Cardiac fibroblast (primary cell): ENCODE results near the gene DNAJC12.
"Not testable (repeated sequence)": the region's sequence is repeated elsewhere in the genome, so short reads cannot be mapped to it uniquely, and the experiment has no call there.

ENCODE experiments used
- DNase-seq, 2 donors: peaks; one replicate each; pipeline versions ENCODE4 v3.0.0 to v3.0.0-alpha.2; 2010; ENCODE audit warnings: low read depth in 2 of 2
- H3K4me3 ChIP-seq, 2 donors: replicated peaks in 1 of 2; 1 replicate in 1 of 2; 2 replicates in 1 of 2; pipeline ENCODE4 v1.5.1; 2011; ENCODE audit warnings: low read depth in 2 of 2, low read length in 2 of 2, mild to moderate bottlenecking in 2 of 2, moderate library complexity in 1 of 2
- CTCF ChIP-seq: IDR thresholded peaks from one replicate; pipeline ENCODE4 v1.5.1; 2011; ENCODE audit warnings: low read depth, mild to moderate bottlenecking, low read length, inconsistent platforms

Gene DNAJC12

GRCh38 chr10:67784474-67784873 is 53.5 kb downstream of the DNAJC12 start:
- DNase-seq, result peak; percentile 49 to 64
- no peak overlapping the region for H3K4me3 ChIP-seq
- TF ChIP-seq CTCF, result no peak

- no peak for DNase-seq
- no peak for TF ChIP-seq CTCF
- H3K4me3 ChIP-seq, result no peak overlapping the region
Observed at GRCh38 chr10:67783606-67784294, 54.2 kb downstream of the DNAJC12 start.

- H3K4me3 ChIP-seq, result no peak overlapping the region
- TF ChIP-seq CTCF, result no peak
- no peak for DNase-seq
Observed at GRCh38 chr10:67782530-67782929, 55.5 kb downstream of the DNAJC12 start.

- no peak for DNase-seq
- no peak for TF ChIP-seq CTCF
- H3K4me3 ChIP-seq, result no peak overlapping the region
Observed at GRCh38 chr10:67780759-67781538, 57.0 kb downstream of the DNAJC12 start.

GRCh38 chr10:67780204-67780621 is 57.8 kb downstream of the DNAJC12 start:
- H3K4me3 ChIP-seq, DNase-seq: not testable (repeated sequence)

GRCh38 chr10:67779465-67780203 is 58.4 kb downstream of the DNAJC12 start:
- peak; percentile 89 to 91 for DNase-seq
- H3K4me3 ChIP-seq, result no peak overlapping the region
- TF ChIP-seq CTCF, result peak; percentile 66

- H3K4me3 ChIP-seq, result no peak overlapping the region
- peak in 1 of 2 donors; percentile 4 for DNase-seq
- no peak for TF ChIP-seq CTCF
Observed at GRCh38 chr10:67776371-67776770, 61.6 kb downstream of the DNAJC12 start.
